Amniotic epithelial cell (primary cell): Measurements from ENCODE around the gene TCF23.
"Not testable (repeated sequence)": the region's sequence is repeated elsewhere in the genome, so short reads cannot be mapped to it uniquely, and the experiment has no call there.

Source experiments
- DNase-seq: peaks from one replicate; pipeline ENCODE4 v3.0.0-alpha.2; 2010; ENCODE audit warnings: low read depth

Gene TCF23

GRCh38 chr2:27154488-27154887 lies 5.7 kb downstream of the TCF23 start:
- peak; percentile 35 for DNase-seq

GRCh38 chr2:27155069-27155520 lies 6.3 kb downstream of the TCF23 start:
- DNase-seq, result no peak

- no peak for DNase-seq
These were observed 9.7 kb downstream of the TCF23 start for GRCh38 chr2:27158468-27158867.

- DNase-seq, result no peak
These were observed 10.5 kb downstream of the TCF23 start for GRCh38 chr2:27159271-27159670.

GRCh38 chr2:27160191-27160590 lies 11.4 kb downstream of the TCF23 start:
- no peak for DNase-seq

- DNase-seq, result peak; percentile 55
These were observed 13.6 kb downstream of the TCF23 start for GRCh38 chr2:27162151-27163121.

- no peak for DNase-seq
These were observed 16.4 kb downstream of the TCF23 start for GRCh38 chr2:27164960-27165763.

- DNase-seq, result no peak
These were observed 22.0 kb downstream of the TCF23 start for GRCh38 chr2:27170581-27171337.

- DNase-seq, result no peak
These were observed 22.6 kb downstream of the TCF23 start for GRCh38 chr2:27171351-27171848.

GRCh38 chr2:27174638-27175037 lies 25.8 kb downstream of the TCF23 start:
- peak; percentile 42 for DNase-seq

GRCh38 chr2:27175330-27175729 lies 26.5 kb downstream of the TCF23 start:
- DNase-seq, result no peak

GRCh38 chr2:27175781-27176180 lies 27.0 kb downstream of the TCF23 start:
- not testable (repeated sequence) for DNase-seq

- no peak for DNase-seq
These were observed 28.9 kb downstream of the TCF23 start for GRCh38 chr2:27177441-27178351.

- DNase-seq, result no peak
These were observed 29.7 kb downstream of the TCF23 start for GRCh38 chr2:27178469-27178868.

GRCh38 chr2:27179344-27180000 lies 30.7 kb downstream of the TCF23 start:
- DNase-seq, result no peak

- peak; percentile 23 for DNase-seq
These were observed 33.5 kb downstream of the TCF23 start for GRCh38 chr2:27182346-27182745.

- peak; percentile 49 for DNase-seq
These were observed 35.3 kb downstream of the TCF23 start for GRCh38 chr2:27184115-27184514.

- peak; percentile 83 for DNase-seq
These were observed 36.7 kb downstream of the TCF23 start for GRCh38 chr2:27185331-27186026.

GRCh38 chr2:27186613-27187345 lies 38.0 kb downstream of the TCF23 start:
- DNase-seq, result no peak
